Activated naive CD4-positive, alpha-beta T cell treated with anti-CD3 and anti-CD28 coated beads, Interleukin-2, amount 50 U/mL, for 16 hours (primary cell): ENCODE results near the gene EXT2.

Experiments used
- DNase-seq: peaks from one replicate; pipeline ENCODE4 v3.0.0-alpha.2; 2020

EXT2 gene

DNA sequence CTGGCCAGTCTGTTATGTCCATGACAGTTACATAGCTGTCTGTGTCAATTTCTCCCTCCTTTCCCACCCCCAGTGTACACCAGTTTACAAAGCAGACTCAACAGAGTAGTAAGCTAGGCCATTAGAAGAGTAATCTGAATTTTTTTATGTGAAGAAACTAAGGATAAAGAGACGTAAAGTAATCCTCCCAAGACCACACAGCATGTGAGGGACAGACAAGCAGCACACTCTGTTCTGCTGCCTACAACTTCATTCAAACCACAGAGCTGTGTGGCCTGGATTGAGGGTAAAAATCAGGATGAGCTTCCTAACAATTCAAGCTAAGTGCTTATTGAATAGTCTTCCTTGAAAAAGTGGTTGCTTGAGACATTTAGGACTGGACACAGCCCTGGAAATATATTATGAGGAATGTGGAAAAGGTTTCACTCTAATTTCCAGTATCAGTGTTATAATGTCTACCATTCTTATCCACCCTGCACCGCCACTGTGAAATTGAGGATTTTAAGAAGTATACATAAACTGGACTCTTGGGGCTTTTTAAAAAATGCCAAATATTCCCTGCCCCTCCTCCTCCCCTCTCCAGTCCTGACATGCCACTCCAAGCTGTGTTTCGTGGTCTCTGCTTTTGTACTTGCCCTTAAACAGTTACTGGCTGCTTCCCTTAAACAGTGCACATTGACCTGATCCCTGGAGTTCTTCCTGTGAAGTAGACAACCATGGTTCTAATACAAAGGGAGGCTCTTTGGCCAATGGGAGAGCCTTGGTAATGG, 40.9 kb downstream of the EXT2 start:
- DNase-seq: no peak

DNA sequence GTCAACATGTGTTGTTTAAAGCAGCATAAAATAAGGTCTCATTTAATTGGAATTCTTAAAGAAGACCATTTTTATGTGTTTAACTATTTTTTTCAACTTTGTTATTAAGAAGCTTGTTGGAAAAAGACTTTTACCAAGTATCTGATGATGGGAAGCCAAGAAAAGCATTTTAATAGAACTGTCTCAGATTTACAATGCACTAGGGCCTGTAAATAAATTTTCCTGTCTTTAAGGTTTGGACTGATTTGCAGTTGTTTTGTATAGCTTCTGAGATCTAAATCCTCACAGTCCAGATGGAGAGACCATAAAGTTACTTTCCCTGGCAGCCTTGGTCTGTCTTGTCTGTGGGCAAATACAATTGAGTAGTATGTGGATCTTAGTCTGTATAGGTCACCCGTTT, 41.6 kb downstream of the EXT2 start:
- DNase-seq: no peak

DNA sequence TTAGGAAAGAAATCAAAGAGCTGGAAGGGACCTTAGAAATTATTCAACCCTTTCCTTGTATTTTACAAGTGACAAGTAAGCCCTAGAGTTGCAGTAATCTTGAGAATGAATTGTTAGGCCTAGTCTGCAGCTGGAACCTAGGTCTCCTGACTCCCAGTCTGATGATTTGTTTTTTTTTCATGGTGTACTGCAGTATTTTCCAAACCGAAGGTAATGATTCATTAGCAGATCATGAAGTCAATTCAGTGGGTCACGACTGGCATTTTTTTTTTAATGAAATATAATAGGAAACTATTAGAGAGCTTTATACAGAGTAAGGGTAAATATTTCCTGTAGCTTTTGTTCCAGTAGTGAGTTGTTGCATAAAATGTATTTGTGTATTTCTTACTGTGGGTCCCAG, 42.8 kb downstream of the EXT2 start:
- no peak for DNase-seq

DNA sequence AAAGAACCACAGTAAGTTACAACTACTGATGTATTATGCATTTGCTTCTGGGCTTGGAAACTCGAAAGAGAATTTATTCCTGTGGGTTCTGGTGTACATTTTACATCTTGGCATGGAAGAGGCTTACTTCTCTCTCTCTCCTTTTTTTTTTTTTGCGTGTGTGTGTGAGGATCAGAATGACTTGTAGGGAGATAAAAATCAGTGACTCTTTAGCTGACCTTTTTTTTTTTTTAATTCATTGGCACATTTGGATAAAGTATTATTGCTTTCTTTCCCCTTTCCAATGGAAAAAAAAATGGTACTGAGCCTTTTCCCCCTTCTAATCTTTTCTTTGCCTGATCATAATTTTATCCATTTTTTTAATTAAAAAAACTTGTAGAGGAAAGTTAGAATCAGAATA, 43.5 kb downstream of the EXT2 start:
- no peak for DNase-seq

DNA sequence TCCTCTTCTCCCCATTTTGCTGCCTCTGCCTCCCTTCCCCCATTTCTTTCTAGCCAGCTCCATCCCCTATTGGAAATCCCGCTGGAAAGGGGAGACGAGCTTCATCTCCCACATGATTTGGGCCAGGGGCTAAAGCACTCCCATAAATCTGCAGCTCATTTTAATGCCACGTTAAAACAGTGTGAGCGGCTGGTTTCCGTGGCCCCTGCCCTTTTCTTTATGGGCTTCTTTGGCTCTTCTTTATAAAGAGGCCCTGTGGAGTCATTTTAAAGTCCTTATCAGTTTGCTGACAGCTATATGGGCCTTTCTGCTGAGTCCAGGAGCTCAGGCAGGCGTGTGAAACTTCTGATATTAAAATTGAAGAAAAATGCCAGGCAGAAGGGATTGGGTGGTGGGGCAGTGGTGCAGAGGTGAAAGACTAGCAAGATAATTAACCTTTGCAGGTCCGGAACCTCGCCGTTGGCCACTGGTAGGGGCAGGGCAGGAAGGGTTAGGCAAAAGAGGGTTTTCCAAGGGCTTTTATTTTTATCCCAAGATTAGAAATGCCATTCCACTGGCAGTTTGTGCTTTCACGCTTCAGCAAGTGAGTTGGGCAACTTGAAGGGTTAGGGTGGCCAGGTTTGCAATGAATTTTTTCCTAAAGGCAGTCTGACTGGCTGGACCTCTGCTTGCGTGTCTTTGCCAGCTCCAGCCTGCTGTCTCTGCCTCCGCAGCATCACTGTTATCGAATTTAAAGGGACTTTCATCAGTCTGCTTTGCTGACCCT, 44.3 kb downstream of the EXT2 start:
- no peak for DNase-seq

DNA sequence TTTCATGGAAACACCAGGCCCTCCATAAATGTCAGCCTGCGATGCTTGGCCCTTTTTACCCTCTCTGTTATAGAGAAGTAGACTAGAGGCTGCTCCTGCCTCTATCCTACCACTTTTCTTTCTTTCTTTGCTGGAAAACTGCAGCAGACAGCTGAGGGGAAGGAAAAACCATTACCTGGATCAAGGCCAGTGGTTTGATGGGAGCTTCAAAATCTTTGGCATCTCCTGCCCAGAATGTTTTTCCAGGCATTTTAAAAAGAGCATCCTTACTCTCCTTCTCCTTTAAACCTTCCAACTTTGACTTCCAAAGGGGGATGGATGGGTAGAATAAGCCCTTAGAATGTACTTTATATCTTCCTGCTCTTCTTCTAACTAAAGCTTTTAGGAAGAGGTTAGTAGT, 44.9 kb downstream of the EXT2 start:
- no peak for DNase-seq

DNA sequence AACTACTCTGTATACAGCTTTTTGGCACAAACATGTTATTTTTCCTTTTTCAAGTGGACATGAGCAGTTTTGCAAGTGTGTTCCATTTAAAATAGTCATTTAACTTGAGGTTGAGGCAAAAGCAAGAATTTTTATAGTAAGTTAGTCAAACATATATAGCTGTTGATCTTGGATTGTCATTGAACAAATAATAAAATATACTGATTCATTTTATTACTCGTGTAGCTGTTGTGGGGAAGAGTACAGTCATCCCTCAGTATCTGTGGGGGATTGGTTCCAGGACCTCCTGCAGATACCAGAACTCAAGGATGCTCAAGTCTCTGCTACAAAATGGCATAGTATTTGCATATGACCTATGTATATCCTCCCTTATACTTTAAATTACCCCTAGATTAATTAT, 45.3 kb downstream of the EXT2 start:
- DNase-seq: no peak

DNA sequence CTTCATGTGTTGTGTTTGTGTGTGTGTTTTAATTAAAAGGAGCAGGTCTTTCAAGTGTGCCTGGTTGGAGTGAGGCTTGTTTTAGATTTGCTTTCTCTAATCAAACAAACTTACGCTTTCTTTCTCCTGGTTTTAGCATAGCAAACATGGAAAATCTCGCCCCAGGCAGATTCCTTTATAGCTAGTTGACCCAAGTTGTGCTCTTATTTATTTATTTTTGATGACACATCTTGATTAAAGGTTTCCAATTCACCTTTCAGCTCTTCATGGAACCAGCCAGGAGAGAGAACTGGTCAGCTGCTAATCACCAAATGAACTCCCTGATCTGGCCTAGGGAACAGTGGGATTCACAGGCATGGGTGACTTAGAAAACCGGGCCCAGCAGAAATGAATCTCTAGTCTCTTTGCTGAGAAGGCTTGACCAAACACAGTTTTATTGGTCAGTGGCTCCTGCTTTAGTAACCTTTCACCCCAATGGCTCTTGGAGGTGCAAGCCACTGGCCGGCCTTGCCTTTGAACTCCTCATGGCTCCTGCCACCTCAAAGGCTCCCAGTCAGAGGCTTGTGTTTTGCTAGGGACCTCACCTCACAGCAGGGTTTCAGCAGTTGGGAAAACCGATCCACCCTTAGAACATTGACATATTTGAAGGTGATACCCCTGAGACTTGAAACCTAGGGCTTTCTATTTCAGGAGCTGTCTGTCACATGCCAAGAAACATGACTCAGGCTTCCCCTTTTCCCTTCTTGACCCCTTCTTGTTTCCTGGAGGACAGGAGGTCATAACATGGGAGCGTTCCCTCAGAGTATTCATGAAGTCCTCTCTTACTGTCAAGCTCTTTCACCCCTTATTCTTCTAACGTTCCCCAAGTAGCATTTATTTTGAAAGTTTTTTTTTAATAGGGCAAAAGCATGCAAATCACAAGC, 48.8 kb downstream of the EXT2 start:
- no peak for DNase-seq

DNA sequence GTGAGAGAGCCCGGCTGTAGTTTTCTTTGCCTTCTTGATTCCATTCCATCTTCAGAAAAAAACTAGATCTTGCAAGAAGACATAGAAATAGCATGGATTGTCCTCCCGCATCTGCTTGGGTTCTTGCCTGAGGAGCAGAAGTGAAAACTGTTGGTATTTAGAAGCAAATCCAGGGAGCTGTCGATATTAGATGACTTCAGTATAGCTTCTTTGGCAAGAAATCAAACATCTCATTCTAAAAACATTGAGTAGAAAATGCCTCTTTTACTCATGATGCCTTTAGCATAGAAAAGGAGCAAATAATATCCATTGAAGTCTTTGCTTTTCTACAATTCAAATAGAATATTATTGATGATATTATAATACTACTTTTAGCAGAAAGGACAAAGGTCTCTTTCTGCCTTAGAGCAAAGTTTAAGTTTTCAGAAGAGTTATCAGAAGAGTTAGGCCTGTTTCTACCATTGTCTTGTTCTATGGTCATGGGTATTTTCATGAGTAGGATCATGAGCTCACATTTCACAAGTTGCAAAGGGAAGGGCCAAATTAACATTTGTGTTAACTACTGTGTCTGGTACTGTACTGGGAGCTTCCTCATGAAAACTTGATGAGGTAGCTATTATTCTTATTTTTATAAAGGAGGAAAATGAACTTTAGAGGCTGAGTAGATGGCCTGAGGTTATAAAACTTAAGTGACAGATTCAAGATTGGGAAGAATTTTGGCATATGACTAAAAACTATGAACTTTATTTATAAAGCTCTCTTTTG, 49.7 kb downstream of the EXT2 start:
- no peak for DNase-seq

DNA sequence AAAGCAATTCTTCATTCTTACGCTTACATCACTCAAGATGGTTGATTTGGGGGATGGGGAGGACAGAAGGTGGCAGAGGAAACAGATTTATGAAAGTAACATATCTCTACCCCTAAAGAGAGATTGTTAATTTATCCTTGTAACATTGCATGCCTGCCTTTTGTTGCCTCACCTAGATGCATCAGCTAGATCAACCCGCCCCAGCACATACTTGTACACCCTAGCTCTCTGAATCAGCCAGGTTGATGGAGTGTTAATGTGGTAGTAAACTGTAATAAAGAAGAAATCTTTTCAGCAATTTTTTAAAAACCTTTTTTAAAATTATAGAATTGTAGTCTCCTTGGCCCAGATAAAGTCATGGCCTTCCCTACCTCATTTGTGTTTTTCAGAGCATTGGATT, 51.5 kb downstream of the EXT2 start:
- no peak for DNase-seq

DNA sequence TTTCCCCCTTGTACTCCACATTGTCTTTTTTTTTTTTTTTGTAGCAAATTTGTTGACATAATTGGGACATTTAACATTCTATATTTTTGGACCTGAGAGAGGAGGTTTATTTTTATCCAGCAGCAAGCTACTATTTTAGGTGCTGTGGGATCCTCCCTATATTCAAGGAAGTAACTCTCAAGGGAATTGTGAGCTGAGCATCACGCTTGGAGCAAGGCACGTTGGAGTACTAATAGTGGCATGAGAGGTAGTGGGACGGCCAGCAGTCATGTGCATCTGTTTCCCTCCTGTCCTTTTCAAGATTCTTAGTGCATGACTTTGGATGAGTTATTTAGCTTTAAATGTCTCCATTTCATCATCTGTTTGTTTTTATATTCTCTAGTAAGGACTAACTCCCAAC, 52.3 kb downstream of the EXT2 start:
- no peak for DNase-seq

DNA sequence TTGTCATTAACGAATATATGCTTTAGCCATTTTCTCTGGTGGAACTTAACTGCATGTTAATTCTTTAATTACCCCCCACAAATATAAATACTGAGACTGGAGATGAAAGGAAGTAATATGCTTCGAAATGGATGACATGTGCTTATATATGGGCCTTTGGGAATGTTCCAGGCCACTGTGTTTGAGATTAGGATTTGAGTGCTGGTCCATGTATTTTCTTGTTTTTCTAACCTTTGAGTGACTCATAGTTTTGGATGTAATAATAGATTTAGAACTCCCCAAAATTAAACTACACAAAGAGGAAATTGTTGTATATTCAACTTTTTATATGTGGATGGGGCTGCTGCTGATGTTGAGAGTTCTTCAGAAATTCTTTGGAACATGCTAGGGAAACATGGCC, 54.2 kb downstream of the EXT2 start:
- no peak for DNase-seq

DNA sequence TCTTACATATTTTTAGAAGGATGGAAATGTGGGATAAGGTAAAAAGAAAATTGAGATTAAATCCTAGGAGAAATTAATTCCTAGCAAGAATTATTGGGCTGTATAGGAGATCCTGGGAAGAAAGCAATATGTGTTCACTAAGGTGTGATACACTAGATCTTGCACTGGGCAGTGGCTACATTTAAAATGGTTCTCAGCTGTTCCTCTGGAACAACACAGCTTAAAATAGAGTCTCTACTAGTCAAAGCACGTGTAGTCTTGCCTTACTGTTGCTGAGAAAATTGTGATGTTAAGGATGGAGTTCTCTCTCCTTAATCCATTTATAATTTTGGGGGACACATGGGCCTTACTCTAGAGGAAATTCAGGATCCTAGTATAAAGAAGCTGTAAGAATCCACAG, 54.9 kb downstream of the EXT2 start:
- DNase-seq: no peak

DNA sequence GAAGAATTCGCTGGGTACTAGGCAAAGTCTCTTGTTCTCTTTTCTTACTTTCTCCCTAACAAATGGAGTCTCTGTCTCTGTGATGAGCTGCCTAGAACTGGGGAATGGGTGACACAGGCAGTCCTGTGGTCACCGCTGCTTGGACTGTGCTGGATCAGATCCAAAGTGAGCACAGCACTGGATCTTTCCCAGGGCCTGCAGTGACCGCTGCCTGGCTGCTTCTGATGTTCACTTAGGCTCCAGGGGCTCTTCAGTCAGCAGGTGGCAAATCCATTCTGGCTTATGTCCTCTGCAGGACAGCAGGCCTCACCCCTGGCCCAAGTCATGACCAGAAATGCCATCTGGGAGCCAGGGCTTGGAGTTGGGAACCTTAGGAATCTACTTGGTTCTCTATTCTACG, 61.5 kb downstream of the EXT2 start:
- no peak for DNase-seq

DNA sequence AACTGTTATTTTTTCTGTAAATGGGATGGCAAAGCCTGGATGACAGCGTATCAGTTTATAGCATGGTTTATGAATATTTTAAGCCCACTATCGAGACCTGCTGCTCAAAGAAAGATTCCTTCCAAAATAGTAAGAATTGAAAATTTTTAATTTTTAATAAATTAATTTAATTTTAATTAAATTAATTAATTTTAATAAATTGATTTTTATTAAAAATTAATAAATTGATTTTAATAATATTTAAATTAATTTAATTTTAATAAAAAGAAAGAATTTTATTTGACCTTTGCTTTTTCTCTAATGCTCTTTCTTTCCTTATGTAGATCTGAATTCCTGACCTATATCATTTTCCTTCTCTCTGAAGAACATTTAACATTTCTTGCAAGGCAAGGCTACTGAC, 62.9 kb downstream of the EXT2 start:
- no peak for DNase-seq

DNA sequence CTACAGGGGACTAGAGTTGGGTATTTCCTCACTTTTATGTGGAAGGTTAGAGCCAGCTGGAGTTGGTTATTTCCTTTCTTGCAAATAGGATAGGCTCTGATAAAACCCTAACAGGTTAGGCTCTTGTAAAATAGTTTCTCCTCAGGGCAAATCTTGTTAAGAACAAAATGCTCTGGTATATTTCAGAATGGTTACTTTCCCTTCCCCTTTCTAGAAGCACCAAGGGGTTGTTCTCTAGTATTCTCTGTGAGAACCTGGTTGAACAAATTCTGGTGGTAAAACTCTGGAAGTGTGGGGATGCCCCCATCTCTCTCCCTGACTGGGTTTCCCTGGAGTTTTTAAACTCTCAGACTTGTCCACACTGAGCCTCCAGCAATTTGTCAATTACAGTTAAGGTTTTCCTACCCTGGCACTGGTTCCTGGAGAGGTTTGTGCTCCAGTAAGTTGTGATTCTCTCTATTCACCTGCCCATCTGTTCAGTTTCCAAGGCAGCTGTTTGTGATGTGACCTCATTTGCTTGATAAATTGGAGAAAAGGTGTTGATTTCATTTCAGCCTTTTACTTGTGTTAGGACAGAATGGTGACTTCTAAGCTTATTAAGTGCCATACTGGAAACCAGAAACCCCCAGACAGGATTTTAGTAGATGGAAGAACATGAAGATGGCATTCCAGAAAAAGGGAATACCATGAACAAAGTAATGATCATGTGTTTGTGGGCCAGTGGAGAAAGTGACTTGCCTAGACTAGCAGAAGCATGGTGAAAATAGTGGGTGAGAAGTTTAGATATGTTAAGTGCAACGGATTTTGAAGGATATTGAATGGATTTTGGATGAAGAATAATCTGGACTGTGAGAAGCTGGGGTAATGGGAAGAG, 64.6 kb downstream of the EXT2 start:
- DNase-seq: no peak

DNA sequence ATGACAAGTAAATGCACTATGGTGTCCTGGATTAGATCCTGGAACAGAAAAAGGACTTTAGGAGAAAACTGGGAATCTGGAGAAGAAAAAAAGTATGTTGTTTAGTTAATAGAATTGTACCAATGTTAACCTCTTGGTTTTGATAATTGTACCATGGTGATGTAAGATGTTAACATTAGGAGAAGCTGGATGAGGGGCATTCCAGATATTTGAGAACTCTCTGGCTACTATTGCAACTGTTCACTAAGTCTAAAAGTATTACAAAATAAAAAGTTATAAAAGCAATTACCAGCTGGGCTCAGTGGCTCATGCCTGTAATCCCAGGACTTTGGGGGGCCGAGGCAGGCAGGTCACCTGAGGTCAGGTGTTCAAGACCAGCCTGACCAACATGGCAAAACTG, 66.5 kb downstream of the EXT2 start:
- no peak for DNase-seq

DNA sequence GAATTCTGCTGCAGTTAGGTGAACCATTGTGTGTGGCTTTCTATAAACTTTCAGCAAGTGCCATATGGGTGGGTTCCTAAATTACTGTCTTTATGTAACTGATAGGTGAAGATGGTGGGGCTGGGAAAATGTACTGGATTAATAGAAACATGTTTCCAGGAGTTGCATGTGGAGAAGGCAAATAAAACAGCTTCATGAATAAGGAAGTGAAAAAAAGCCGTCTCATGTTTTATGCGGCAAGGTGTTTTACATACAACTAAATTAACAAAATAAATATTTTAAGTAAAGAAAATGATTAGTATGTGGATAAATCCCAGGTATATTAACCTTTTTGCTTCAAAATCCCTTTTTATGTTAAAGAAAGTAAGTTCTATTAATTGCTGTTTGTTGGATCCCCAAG, 67.2 kb downstream of the EXT2 start:
- DNase-seq: no peak

DNA sequence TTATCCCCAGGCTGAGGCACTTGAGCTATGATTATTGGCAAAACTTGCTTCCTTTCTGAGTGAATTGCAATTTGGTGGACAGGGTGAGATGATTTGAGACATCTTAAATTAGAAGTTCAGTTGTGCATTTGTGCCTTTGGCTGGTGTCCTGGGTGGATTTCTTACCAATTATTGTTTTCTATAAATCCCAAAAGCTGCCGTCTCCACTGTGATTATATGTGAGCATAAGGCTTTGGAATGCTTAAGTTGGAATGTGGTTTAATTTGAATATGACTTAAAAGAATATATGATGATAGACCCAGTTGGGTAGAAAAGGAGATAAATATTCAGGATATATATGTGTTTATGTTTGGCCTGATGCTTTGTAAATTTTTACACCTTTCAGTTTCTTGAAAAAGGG, 70.0 kb downstream of the EXT2 start:
- no peak for DNase-seq

DNA sequence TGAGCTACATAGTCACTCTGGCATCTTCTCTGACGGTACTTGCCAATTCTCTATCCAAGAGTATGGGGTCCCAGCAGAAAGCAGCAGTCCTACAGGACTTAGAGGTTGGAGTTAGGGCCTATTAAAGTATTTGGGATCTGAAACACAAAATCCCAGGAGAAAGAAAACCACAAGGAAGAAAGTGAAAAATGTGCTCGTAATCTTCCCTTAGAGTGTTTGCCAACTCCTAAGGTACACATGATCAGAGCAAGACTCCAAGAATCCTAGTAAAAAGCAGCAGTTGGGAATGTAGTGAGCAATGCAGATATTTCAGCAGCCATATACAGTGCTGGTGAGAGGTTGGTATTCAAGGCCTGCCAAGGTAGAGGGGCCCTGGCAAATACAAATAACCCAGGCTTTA, 71.6 kb downstream of the EXT2 start:
- DNase-seq: no peak

DNA sequence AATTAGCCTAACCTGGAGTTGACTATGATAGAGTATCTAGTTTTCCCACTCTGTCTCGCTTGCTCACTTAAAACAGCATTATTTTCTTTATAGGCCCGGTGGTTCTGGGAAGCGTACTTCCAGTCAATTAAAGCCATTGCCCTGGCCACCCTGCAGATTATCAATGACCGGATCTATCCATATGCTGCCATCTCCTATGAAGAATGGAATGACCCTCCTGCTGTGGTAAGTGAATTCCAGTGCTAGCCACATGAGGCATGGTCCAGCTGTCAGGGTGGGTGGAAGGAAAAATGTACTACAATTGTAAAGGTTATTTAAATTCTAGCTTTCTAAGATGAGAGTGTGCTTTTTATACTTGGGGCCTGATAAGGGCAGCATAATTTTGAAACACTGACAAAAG, 76.0 kb downstream of the EXT2 start:
- no peak for DNase-seq

DNA sequence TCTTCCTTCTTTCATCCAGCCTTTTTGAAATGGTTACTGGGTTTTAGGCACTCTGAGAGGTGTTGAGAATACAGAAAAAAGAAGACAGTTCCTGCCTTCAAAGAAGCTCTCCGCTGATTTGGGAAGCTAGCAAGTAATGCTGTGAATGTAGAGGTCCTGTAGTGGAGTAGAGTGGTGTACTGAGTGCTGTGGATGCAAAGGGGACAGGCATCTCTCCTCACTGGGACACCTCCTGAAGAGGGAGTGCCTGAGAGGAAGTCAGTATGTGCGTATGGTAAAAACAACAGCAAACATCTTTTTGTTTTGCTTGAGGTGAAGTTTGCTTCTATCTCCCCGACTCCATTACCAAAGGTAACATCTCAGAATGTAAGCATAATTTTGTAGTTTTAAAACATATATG, 77.5 kb downstream of the EXT2 start:
- DNase-seq: no peak
